Measurements from ENCODE around the gene CUL4A.

- TF ChIP-seq CTCF (IDR thresholded peaks at IDR 0.05 in 4 of 5, conservative IDR thresholded peaks at IDR 0.05 in 1 of 5) (no peak), POLR2A (IDR thresholded peaks at IDR 0.05) (peak in 1 of 2 donors; percentile 60)
Observed at GRCh38 chr13:113216254-113217048, 7.0 kb downstream of the CUL4A start.
